ENCODE results near the gene LCTL. TPM values are rescaled to one million over a fixed set of nuclear protein-coding genes. Genes with fewer than 3 reads are reported as not detected.

LCTL gene
- total and polyA plus RNA-seq, 7 donors: 0.01 TPM; not detected in 6

GRCh38 chr15:66611257-66612053 lies 45.7 kb upstream of the LCTL start:
- H3K4me3 ChIP-seq: no peak overlapping the region
- no peak overlapping the region for H3K27ac ChIP-seq
- no peaks in the 10 kb centered on the region for H3K27me3 ChIP-seq
- intact Hi-C loops (cut with DNase I): no loop called here
- WGBS, 2 donors: 62 to 82% methylated on average over 13 of the region's 13 CpGs
- no peaks in the 10 kb centered on the region for H3K9me3 ChIP-seq
- no peak for TF ChIP-seq POLR2AphosphoS5 (IDR thresholded peaks at IDR 0.05)
- TF ChIP-seq EP300 (IDR thresholded peaks at IDR 0.05): no peak
- no peak for TF ChIP-seq POLR2A (IDR thresholded peaks at IDR 0.05)
- TF ChIP-seq CTCF (IDR thresholded peaks at IDR 0.05): no peak
- H3K4me1 ChIP-seq: no peaks in the 10 kb centered on the region
- no peaks in the 10 kb centered on the region for H3K36me3 ChIP-seq
- no peak for DNase-seq

- no peak for TF ChIP-seq CTCF (IDR thresholded peaks at IDR 0.05)
- TF ChIP-seq POLR2A (IDR thresholded peaks at IDR 0.05): no peak
- TF ChIP-seq POLR2AphosphoS5 (IDR thresholded peaks at IDR 0.05): no peak
- no peak for TF ChIP-seq EP300 (IDR thresholded peaks at IDR 0.05)
- H3K27me3 ChIP-seq: no peaks in the 10 kb centered on the region
- no peaks in the 10 kb centered on the region for H3K4me1 ChIP-seq
- H3K27ac ChIP-seq: no peak overlapping the region
- DNase-seq: no peak
- no peak overlapping the region for H3K4me3 ChIP-seq
- intact Hi-C loops (cut with DNase I): no loop called here
- no peaks in the 10 kb centered on the region for H3K9me3 ChIP-seq
- no peaks in the 10 kb centered on the region for H3K36me3 ChIP-seq
- WGBS, 2 donors: 90 to 92% methylated on average over 5 of the region's 5 CpGs
These were observed 44.1 kb upstream of the LCTL start for GRCh38 chr15:66609876-66610275.

GRCh38 chr15:66608881-66609280 lies 43.1 kb upstream of the LCTL start:
- intact Hi-C loops (cut with DNase I): no loop called here
- WGBS, 2 donors: 96% methylated on average over 2 of the region's 2 CpGs
- TF ChIP-seq CTCF (IDR thresholded peaks at IDR 0.05): no peak
- no peak for TF ChIP-seq POLR2AphosphoS5 (IDR thresholded peaks at IDR 0.05)
- TF ChIP-seq POLR2A (IDR thresholded peaks at IDR 0.05): no peak
- TF ChIP-seq EP300 (IDR thresholded peaks at IDR 0.05): no peak
- H3K4me1 ChIP-seq: no peaks in the 10 kb centered on the region
- H3K27me3 ChIP-seq: no peaks in the 10 kb centered on the region
- H3K27ac ChIP-seq: no peak overlapping the region
- no peaks in the 10 kb centered on the region for H3K36me3 ChIP-seq
- no peak for DNase-seq
- H3K4me3 ChIP-seq: no peak overlapping the region
- no peaks in the 10 kb centered on the region for H3K9me3 ChIP-seq

- TF ChIP-seq EP300 (IDR thresholded peaks at IDR 0.05) (no peak), POLR2A (IDR thresholded peaks at IDR 0.05) (no peak), CTCF (IDR thresholded peaks at IDR 0.05) (no peak), POLR2AphosphoS5 (IDR thresholded peaks at IDR 0.05) (no peak)
- DNase-seq: no peak
- 83 to 88% methylated on average over 3 of the region's 3 CpGs for WGBS, 2 donors
- Histone ChIP-seq H3K4me1 (no peaks in the 10 kb centered on the region), H3K36me3 (no peaks in the 10 kb centered on the region), H3K27ac (no peak overlapping the region), H3K9me3 (no peaks in the 10 kb centered on the region), H3K27me3 (no peaks in the 10 kb centered on the region), H3K4me3 (no peak overlapping the region)
- intact Hi-C loops (cut with DNase I): no loop called here
These were observed 42.4 kb upstream of the LCTL start for GRCh38 chr15:66608159-66608558.

Measured in sigmoid colon (tissue), 7 donors.